Muscle layer of colon (tissue), 2 donors: ENCODE results near the gene SPINK7.
"Not testable (repeated sequence)": the region's sequence is repeated elsewhere in the genome, so short reads cannot be mapped to it uniquely, and the experiment has no call there.

ENCODE experiments used
- H3K27ac ChIP-seq: one replicate; pipeline ENCODE4 v1.7.0; 2013; ENCODE audit warnings: low read depth, mild to moderate bottlenecking, low read length, moderate library complexity
- H3K27me3 ChIP-seq, 2 donors: one replicate each; pipeline ENCODE4 v1.7.0; 2013; ENCODE audit warnings: low read length in 2 of 2, mild to moderate bottlenecking in 2 of 2; ENCODE audit not compliant: insufficient read depth in 2 of 2, control insufficient read depth in 1 of 2
- H3K36me3 ChIP-seq: one replicate; pipeline ENCODE4 v1.7.0; 2013; ENCODE audit warnings: mild to moderate bottlenecking, low read length; ENCODE audit not compliant: insufficient read depth
- H3K4me1 ChIP-seq: one replicate; pipeline ENCODE4 v1.7.0; 2013; ENCODE audit warnings: mild to moderate bottlenecking, low read length; ENCODE audit not compliant: insufficient read depth
- H3K4me3 ChIP-seq, 2 donors: one replicate each; pipeline ENCODE4 v1.7.0; 2013; ENCODE audit warnings: low read length in 2 of 2, low read depth in 1 of 2, mild to moderate bottlenecking in 1 of 2, moderate library complexity in 1 of 2
- H3K9ac ChIP-seq: one replicate; pipeline ENCODE4 v1.7.0; 2013; ENCODE audit warnings: low read length
- H3K9me3 ChIP-seq: one replicate; pipeline ENCODE4 v1.7.0; 2013; ENCODE audit warnings: mild to moderate bottlenecking, low read length
- donor health status: abdominal sarcoma.
- donor health status: Adenocarcinoma of cecum.

The SPINK7 gene

DNA sequence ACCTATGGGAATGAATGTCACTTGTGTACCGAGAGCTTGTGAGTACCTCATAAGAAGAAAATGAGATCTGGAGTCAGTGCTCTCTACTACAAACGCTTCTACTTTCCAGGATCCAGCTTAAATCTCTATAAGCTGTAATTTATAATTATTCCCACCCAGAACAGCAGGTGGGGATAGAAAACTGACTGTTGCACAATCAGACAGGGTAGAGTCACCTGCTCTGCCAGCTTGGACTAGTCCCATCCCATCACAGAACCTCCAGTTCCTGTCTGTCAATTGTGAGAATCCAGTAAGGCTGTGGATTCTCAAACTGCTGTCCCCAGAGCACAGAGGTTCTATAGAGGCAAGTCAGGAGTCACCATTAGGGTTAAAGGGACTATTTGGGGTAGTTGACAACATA, 2.0 kb downstream of the SPINK7 start:
- no peaks in the 10 kb centered on the region for H3K9me3 ChIP-seq
- H3K4me3 ChIP-seq, result no peak overlapping the region
- H3K27ac ChIP-seq, result no peak overlapping the region
- no peaks in the 10 kb centered on the region for H3K36me3 ChIP-seq
- no peaks in the 10 kb centered on the region for H3K4me1 ChIP-seq
- no peaks in the 10 kb centered on the region for H3K27me3 ChIP-seq
- H3K9ac ChIP-seq, result no peak overlapping the region

DNA sequence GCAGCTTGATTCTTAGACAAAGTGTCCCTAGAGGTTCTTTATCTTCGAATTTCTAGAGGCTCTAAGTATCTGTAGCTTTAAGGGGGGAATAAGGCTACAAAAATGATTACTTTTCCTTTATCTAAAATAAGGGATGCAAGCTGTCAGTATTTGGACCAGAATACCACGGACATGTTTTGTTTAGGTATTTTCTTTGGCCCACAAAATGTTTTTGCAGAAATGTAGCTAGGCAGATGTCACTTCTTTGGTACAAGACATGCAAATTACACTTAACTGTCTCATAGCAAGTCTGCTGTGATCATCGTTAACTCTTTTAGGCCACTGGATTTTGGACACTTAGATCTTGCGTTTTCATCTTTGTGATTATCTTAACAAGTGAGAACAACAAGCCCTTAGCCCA, 2.5 kb downstream of the SPINK7 start:
- Histone ChIP-seq H3K27me3 (no peaks in the 10 kb centered on the region), H3K27ac (no peak overlapping the region), H3K4me1 (no peaks in the 10 kb centered on the region), H3K36me3 (no peaks in the 10 kb centered on the region), H3K9ac (no peak overlapping the region), H3K9me3 (no peaks in the 10 kb centered on the region), H3K4me3 (no peak overlapping the region)

DNA sequence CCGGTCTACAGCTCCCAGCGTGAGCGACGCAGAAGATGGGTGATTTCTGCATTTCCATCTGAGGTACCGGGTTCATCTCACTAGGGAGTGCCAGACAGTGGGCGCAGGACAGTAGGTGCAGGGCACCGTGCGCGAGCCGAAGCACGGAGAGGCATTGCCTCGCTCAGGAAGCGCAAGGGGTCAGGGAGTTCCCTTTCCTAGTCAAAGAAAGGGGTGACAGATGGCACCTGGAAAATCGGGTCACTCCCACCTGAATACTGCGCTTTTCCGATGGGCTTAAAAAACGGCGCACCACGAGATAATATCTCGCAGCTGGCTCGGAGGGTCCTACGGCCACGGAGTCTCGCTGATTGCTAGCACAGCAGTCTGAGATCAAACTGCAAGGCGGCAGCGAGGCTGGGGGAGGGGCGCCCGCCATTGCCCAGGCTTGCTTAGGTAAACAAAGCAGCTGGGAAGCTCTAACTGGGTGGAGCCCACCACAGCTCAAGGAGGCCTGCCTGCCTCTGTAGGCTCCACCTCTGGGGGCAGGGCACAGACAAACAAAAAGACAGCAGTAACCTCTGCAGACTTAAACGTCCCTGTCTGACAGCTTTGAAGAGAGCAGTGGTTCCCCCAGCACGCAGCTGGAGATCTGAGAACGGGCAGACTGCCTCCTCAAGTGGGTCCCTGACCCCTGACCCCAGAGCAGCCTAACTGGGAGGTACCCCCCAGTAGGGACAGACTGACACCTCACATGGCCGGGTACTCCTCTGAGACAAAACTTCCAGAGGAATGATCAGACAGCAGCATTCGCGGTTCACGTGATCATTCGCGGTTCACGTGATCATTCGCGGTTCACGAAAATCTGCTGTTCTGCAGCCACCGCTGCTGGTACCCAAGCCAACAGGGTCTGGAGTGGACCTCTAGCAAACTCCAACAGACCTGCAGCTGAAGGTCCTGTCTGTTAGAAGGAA, 8.1 kb downstream of the SPINK7 start:
- not testable (repeated sequence) for H3K4me1 ChIP-seq, H3K27me3 ChIP-seq, H3K27ac ChIP-seq, H3K9ac ChIP-seq, H3K4me3 ChIP-seq, H3K36me3 ChIP-seq, H3K9me3 ChIP-seq

DNA sequence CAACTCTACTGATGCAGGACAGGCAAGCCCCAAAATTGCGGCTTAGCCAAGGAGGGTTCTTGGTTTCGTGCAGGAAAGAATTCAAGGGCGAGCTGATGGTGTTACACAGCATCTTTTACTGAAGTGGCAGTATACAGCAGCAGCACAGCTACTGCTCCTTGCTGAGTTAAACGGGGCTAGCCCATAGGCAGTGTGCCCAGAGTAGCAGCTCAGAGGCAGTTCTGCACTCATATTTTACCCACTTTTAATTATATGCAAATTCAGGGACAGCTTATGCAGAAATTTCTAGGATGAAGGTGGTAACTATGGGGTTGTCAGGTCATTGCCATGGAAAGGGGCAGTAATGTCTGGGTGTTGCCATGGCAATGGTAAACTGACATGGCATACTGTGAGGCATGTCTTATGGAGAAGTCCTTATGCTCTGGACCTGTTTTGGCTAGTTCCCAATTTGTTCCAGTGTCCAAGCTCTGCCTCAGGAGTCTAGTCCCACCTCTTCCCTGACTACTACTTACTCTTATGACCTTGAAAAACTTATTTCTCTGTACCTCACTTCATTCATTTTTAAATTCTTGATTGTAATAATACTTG, 21.1 kb downstream of the SPINK7 start:
- H3K9ac ChIP-seq, result no peak overlapping the region
- H3K4me1 ChIP-seq, result no peaks in the 10 kb centered on the region
- H3K27ac ChIP-seq, result no peak overlapping the region
- no peaks in the 10 kb centered on the region for H3K27me3 ChIP-seq
- H3K9me3 ChIP-seq, result no peaks in the 10 kb centered on the region
- no peaks in the 10 kb centered on the region for H3K36me3 ChIP-seq
- no peak overlapping the region for H3K4me3 ChIP-seq

DNA sequence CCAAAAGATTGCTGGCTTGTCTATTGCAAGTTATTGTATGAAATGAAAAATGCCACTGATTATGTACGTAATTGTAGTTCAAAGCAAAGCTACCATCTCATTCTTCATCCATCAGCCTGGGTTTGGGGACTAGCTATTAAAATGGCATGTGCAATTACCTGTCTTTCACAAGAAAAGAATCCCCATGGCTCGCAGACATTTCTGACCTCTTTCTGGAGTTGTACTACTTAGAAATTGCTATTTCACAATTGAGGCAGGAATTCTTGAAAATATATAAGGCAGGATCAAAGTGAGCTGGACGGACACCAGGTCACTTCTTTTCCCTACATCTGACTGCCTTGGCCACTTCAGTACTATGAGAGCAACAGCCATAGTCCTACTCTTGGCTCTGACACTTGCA, 23.0 kb downstream of the SPINK7 start, which contains the start of gene SPINK9:
SPINK9 (plus strand) TSS at position 301 of the 400 bp plus-strand sequence; CDS start at position 356, 55 bp downstream.
- no peak within 1 kb of the TSS for H3K4me3 ChIP-seq
- no peaks in the 10 kb centered on the region for H3K9me3 ChIP-seq
- no peaks in the 10 kb centered on the region for H3K36me3 ChIP-seq
- H3K4me1 ChIP-seq, result no peaks in the 10 kb centered on the region
- no peaks in the 10 kb centered on the region for H3K27me3 ChIP-seq
- no peak within 1 kb of the TSS for H3K9ac ChIP-seq
- H3K27ac ChIP-seq, result no peak within 1 kb of the TSS

DNA sequence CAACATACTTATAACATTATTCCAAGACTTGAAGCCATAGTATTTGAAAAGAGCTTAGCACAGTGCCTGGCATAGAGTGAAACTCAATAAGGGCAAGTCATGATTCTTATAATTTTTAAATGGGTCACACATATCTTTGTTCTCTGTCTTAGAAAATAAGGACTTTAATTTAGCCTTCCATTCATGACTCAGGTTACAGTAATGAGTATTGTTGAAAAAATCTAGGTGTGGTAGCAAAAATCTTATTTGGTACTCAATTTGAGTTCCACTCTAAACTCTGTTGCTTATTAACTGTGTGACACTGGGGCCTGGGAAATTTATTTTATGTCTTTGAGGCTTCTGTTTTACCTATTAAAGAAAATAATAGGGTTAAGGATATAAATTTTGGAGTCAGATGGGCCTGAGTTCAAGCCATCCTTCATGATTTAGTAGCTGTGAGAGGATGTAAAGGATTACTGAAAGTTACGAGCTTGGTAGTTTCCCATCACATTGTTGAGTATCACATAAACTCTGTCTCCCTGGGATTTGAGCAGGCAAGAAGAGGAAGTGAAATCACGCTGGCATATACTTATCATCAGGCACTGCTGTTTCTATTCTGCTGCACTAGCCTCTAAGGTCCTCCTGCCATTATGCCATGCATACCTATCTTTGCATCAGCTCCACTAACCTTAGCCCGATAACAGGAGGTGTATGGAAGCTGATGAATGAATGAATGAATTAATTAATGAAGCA, 24.6 kb downstream of the SPINK7 start:
- Histone ChIP-seq H3K9me3 (no peaks in the 10 kb centered on the region), H3K27ac (no peak overlapping the region), H3K4me1 (no peaks in the 10 kb centered on the region), H3K36me3 (no peaks in the 10 kb centered on the region), H3K27me3 (no peaks in the 10 kb centered on the region), H3K9ac (no peak overlapping the region), H3K4me3 (no peak overlapping the region)

DNA sequence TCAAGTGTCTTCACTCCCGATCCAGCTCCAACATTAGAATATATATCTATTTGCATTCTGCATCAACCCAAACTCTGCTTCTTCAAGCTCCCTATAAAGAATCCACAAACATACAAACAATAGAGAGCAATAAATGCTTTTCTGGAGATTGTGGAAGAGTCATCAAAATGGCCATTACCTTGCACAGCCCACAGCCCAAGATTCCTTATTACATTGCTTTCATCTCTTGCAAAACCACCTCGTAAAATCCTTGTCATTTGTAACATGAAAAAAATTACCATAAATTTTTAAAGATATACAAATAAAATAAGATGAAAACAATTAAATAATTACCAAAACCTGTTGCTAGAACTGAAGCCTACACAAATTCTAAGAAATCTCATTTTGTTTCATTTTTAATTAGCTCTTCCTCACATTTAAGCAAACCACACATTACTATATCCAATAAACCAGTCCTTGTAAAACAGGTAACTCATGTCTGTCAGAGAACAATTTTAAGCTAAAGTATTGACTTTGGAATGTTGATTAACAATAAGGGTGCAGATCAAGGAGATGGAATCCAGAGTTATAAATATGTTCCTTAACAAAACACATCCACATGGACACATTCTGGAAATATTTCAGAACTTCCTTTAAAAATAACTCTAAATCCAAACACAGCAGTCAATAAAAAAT, 30.3 kb downstream of the SPINK7 start:
- no peaks in the 10 kb centered on the region for H3K9me3 ChIP-seq
- H3K4me1 ChIP-seq, result no peaks in the 10 kb centered on the region
- no peak overlapping the region for H3K27ac ChIP-seq

DNA sequence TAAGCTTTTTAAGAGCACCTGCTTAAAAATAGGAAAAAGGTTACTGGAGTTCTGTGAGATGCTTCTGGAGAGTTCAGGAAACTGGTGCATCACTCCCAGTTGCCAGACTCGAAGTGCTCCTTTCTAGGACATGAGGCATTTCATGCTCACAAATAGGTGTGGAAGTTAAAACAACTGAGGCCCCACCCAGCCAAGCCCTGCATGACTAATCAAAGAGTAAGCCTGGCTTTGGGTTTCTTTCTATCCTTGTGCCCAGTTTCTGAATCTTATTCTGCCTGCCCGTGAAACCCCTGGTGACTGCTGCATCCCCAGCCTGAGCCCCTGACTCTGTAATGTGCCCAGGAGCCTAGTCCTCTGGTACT, 30.8 kb downstream of the SPINK7 start:
- Histone ChIP-seq H3K4me1 (no peaks in the 10 kb centered on the region), H3K4me3 (no peak overlapping the region), H3K27me3 (no peaks in the 10 kb centered on the region), H3K36me3 (no peaks in the 10 kb centered on the region), H3K9ac (no peak overlapping the region), H3K9me3 (no peaks in the 10 kb centered on the region), H3K27ac (no peak overlapping the region)

More for the DNA sequence above, 30.3 kb downstream of the SPINK7 start:
- H3K4me3 ChIP-seq, result no peak overlapping the region
- H3K36me3 ChIP-seq, result no peaks in the 10 kb centered on the region
- no peak overlapping the region for H3K9ac ChIP-seq
- H3K27me3 ChIP-seq, result no peaks in the 10 kb centered on the region

DNA sequence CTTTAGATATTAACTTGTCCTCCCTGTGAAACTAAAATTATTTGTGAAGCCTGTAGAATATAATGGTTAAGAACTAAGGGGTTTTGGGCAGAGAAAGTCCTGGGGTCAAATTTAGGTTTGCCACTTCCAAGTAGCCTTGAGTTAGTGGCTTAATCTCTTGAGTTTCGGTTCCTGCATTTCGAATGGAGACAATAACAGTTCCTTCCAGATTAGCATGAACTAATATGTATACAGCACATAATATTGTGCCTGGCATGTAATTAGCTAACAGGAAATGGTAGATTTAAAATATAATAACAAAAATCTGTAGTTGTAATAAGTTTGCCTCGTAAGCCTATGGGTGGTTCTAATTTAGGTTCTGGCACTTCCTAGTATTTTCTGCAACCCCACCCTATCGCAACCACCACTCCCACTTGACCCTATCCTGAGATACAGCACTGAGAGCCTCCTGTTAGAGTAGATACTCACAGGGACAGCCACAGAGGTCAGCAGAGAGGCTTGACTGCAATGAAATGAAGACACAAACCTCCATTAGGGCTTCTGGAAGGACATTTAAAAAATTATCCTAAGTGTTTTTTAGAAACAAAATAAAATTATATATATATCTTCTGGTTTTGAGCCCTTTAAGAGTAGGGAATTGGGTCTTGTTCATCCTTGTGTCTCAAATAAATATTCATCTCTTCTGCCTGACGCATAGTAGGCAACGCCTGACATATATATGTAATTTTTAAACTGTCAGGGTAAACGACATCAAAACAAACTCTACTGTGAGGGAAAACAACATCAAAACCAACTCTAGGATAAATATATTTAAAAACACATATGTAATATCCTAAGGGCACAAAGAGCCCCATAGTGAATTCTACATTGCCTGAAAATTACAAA, 31.6 kb downstream of the SPINK7 start:
- Histone ChIP-seq H3K4me3 (no peak overlapping the region), H3K4me1 (no peaks in the 10 kb centered on the region), H3K36me3 (no peaks in the 10 kb centered on the region), H3K27ac (no peak overlapping the region), H3K9ac (no peak overlapping the region), H3K9me3 (no peaks in the 10 kb centered on the region), H3K27me3 (no peaks in the 10 kb centered on the region)

DNA sequence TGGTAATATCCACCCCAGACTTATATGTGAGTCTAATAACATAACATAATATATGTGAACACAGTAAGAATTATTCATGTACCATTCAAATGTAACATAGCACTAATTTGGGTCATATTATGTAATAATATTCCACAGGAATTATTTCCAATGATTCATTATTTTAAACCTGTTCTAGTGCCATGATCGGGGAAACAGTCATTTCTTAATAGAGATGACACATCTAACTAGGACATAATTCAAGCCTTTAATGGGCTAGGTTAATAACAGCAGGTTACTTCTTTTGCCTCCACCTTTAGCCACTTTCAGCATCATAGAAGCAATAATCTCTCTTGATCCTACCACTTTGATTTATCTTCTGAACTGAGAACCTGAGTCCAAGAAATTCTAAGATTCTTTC, 35.5 kb downstream of the SPINK7 start:
- Histone ChIP-seq H3K9ac (no peak overlapping the region), H3K4me3 (no peak overlapping the region), H3K27me3 (no peaks in the 10 kb centered on the region), H3K27ac (no peak overlapping the region), H3K36me3 (no peaks in the 10 kb centered on the region), H3K4me1 (no peaks in the 10 kb centered on the region), H3K9me3 (no peaks in the 10 kb centered on the region)
